PFSK-1 (cell line): Measurements from ENCODE around the gene FBXL7.

ENCODE experiments used
- FOXP2 ChIP-seq: optimal IDR thresholded peaks from 2 replicates; pipeline ENCODE3; 2011; ENCODE audit warnings: borderline replicate concordance, control low read depth, inconsistent platforms; ENCODE audit not compliant: insufficient read depth; ENCODE audit errors: extremely low read length, extremely low read depth
- POLR2AphosphoS5 ChIP-seq: IDR thresholded peaks from 2 replicates; pipeline ENCODE4 v1.6.1; 2012; ENCODE audit warnings: low read depth, mild to moderate bottlenecking, control low read depth, low read length, moderate library complexity
- REST ChIP-seq, 2 experiments: IDR thresholded peaks; 2 replicates each; pipeline versions ENCODE4 v1.6.1 to v1.8.0; 2011 to 2012; ENCODE audit warnings: low read depth in 2 of 2, low read length in 2 of 2, control low read depth in 1 of 2, inconsistent platforms in 1 of 2, mild to moderate bottlenecking in 1 of 2, moderate library complexity in 1 of 2; ENCODE audit not compliant: insufficient read depth in 1 of 2
- SIN3A ChIP-seq: IDR thresholded peaks from 2 replicates; pipeline ENCODE4 v1.6.1; 2012; ENCODE audit warnings: mild to moderate bottlenecking, low read length, moderate library complexity, borderline replicate concordance; ENCODE audit not compliant: insufficient read depth
- TAF1 ChIP-seq: IDR thresholded peaks from 2 replicates; pipeline ENCODE4 v1.6.1; 2012; ENCODE audit warnings: low read length, control low read depth, borderline replicate concordance; ENCODE audit not compliant: insufficient read depth

DNA sequence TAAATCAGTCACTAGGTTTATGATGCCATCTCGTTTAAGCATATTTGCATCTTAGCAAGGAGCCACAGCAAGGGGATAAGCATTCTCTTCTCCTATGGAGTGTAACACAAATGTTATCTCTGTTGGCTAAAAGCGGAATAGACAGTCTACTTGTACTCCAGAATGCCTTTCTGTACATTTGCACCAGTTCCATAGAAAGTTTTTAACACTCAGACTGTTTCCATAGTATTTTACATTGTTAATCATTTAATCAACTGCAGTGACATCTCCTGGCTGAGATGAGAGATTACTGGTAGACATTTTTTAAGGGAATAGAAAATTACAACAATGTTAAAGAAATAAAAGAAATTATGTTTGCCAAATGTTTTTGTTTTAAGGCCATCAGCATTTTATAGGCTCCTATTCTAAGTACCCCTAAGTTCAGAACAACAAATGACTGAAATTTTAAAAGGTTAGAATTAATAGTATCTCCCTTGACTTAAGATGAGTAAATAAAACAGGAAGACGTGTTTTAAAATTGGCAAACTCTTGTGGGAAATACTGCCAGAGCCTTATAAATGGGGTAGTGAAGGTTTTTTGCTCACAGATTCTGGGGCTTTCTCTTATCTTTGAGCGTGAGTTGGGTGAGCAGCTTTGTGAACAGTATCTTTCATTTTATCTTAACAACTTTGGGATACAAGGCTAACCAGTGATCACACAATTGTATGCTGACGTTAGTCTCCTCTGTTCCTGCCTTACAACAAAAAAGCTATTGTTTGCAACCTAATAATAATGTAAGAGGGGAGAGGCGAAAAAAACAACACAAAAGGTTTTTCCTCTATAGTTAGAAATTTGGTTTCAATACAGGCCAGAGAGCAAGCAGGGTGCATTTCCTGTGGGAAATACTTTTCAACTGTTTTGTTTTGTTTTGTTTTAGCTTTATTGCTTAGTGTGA is 294.3 kb downstream of the FBXL7 start:
- no peak for TF ChIP-seq TAF1
- TF ChIP-seq REST (IDR thresholded peaks at IDR 0.05; ENCODE audit: insufficient read depth in 1 of 2, low read depth in 2 of 2, low read length in 2 of 2): no peak
- TF ChIP-seq SIN3A: no peak
- TF ChIP-seq POLR2AphosphoS5: no peak
- TF ChIP-seq FOXP2: no peak
